Thymus (tissue), 2 donors: ENCODE results near the gene KLF3. TPM values are rescaled to one million over a fixed set of nuclear protein-coding genes. Genes with fewer than 3 reads are reported as not detected.

ENCODE experiments used
- polyA plus RNA-seq: library from polyadenylated mRNA; stranded (reverse); fragments of 200-250 nt; gene quantifications from one replicate; pipeline ENCODE4 v1.2.3, GENCODE V29; 2013
- total RNA-seq: library from RNA; stranded (reverse); fragments of 120-200 nt; gene quantifications from one replicate; pipeline ENCODE4 v1.2.4, GENCODE V29; 2013
- donor health status: healthy.

KLF3 gene
- total and polyA plus RNA-seq, 2 donors = 11.0 to 23.8 TPM

Other genes starting within 250 kb of the KLF3 start
- gene TLR10, start 118.8 kb downstream of the KLF3 start, total RNA-seq = 8.9 TPM
- 4.4 TPM for gene TLR10, start 118.8 kb downstream of the KLF3 start, polyA plus RNA-seq
- 17.4 TPM for gene TLR1, start 140.6 kb downstream of the KLF3 start, total RNA-seq
- 6.1 TPM for gene TLR1, start 140.6 kb downstream of the KLF3 start, polyA plus RNA-seq
- gene TLR6, start 192.6 kb downstream of the KLF3 start, total RNA-seq = 2.5 TPM
- 1.6 TPM for gene TLR6, start 192.6 kb downstream of the KLF3 start, polyA plus RNA-seq
- gene FAM114A1, start 203.6 kb downstream of the KLF3 start, total RNA-seq = 5.9 TPM
- 7.3 TPM for gene FAM114A1, start 203.6 kb downstream of the KLF3 start, polyA plus RNA-seq